HG03469 (cell line): Measurements from ENCODE around the gene SDHA.
"Not testable (repeated sequence)": the region's sequence is repeated elsewhere in the genome, so short reads cannot be mapped to it uniquely, and the experiment has no call there.

ENCODE experiments used
- ATAC-seq: cut with Tn5 transposase; IDR thresholded peaks from one replicate; pipeline ENCODE4 v1.9.1; 2021; ENCODE audit warnings: mild to moderate bottlenecking, moderate library complexity, moderate number of reproducible peaks; ENCODE audit not compliant: unreplicated experiment

The SDHA gene

GRCh38 chr5:251975-252374 is 33.9 kb downstream of the SDHA start:
- ATAC-seq = not testable (repeated sequence)

GRCh38 chr5:252546-252945 is 34.4 kb downstream of the SDHA start:
- no peak for ATAC-seq

- ATAC-seq = not testable (repeated sequence)
Observed at GRCh38 chr5:254322-254721, 36.2 kb downstream of the SDHA start.

GRCh38 chr5:255116-255515 is 37.0 kb downstream of the SDHA start:
- ATAC-seq = not testable (repeated sequence)

GRCh38 chr5:256347-256746 is 38.2 kb downstream of the SDHA start:
- not testable (repeated sequence) for ATAC-seq

- no peak for ATAC-seq
Observed at GRCh38 chr5:257148-257547, 39.0 kb downstream of the SDHA start.

- ATAC-seq = not testable (repeated sequence)
Observed at GRCh38 chr5:263275-263974, 45.3 kb downstream of the SDHA start.

GRCh38 chr5:264338-264737 is 46.2 kb downstream of the SDHA start:
- no peak for ATAC-seq

- not testable (repeated sequence) for ATAC-seq
Observed at GRCh38 chr5:266311-267026, 48.3 kb downstream of the SDHA start.

- ATAC-seq = no peak
Observed at GRCh38 chr5:267716-268115, 49.6 kb downstream of the SDHA start.

GRCh38 chr5:270340-270739 is 52.2 kb downstream of the SDHA start:
- ATAC-seq = no peak

- not testable (repeated sequence) for ATAC-seq
Observed at GRCh38 chr5:271828-272167, 53.7 kb downstream of the SDHA start.

- not testable (repeated sequence) for ATAC-seq
Observed at GRCh38 chr5:273091-273490, 55.0 kb downstream of the SDHA start.

GRCh38 chr5:273491-273890 is 55.4 kb downstream of the SDHA start:
- ATAC-seq = not testable (repeated sequence)

- ATAC-seq = not testable (repeated sequence)
Observed at GRCh38 chr5:274346-274745, 56.2 kb downstream of the SDHA start.

GRCh38 chr5:278646-279045 is 60.5 kb downstream of the SDHA start:
- ATAC-seq = no peak

- ATAC-seq = not testable (repeated sequence)
Observed at GRCh38 chr5:279051-279665, 61.0 kb downstream of the SDHA start.

- no peak for ATAC-seq
Observed at GRCh38 chr5:285991-286557, 68.0 kb downstream of the SDHA start.

- not testable (repeated sequence) for ATAC-seq
Observed at GRCh38 chr5:290200-290599, 72.1 kb downstream of the SDHA start.

- ATAC-seq = not testable (repeated sequence)
Observed at GRCh38 chr5:291345-291744, 73.2 kb downstream of the SDHA start.

GRCh38 chr5:294788-295187 is 76.7 kb downstream of the SDHA start:
- not testable (repeated sequence) for ATAC-seq

- not testable (repeated sequence) for ATAC-seq
Observed at GRCh38 chr5:296207-296606, 78.1 kb downstream of the SDHA start.
